DND-41 (cell line): ENCODE measurements around the gene HOXA5.

ENCODE experiments used
- ATAC-seq: fragments of 200-7000 bp; cut with Tn5 transposase; 3 replicates; pipeline ENCODE4 v1.9.1; 2021; ENCODE audit warnings: low read depth; ENCODE audit not compliant: insufficient read depth
- DNase-seq: peaks from one replicate; pipeline ENCODE4 v3.0.0-alpha.2; 2020
- H2AFZ ChIP-seq: 2 replicates; pipeline ENCODE4 v1.6.0; 2012; ENCODE audit warnings: low read depth, low read length
- H3K27ac ChIP-seq: 2 replicates; pipeline ENCODE4 v1.5.1; 2012; ENCODE audit warnings: low read length, inconsistent platforms
- H3K27me3 ChIP-seq: fragments of 200-600 bp; sonication (generic); 2 replicates; pipeline ENCODE4 v1.6.0; 2012; ENCODE audit warnings: low read length, mild to moderate bottlenecking, inconsistent platforms; ENCODE audit not compliant: insufficient read depth, poor library complexity
- H3K36me3 ChIP-seq: 2 replicates; pipeline ENCODE4 v1.5.1; 2012; ENCODE audit warnings: low read length, inconsistent platforms; ENCODE audit not compliant: insufficient read depth
- H3K4me1 ChIP-seq: 2 replicates; pipeline ENCODE4 v1.5.1; 2012; ENCODE audit warnings: mild to moderate bottlenecking, low read length; ENCODE audit not compliant: insufficient read depth
- H3K4me2 ChIP-seq: 2 replicates; pipeline ENCODE4 v1.6.0; 2012; ENCODE audit warnings: mild to moderate bottlenecking, moderate library complexity, low read length, inconsistent platforms; ENCODE audit not compliant: insufficient read depth
- H3K4me3 ChIP-seq, 2 experiments: fragments of 200-600 bp in 1 of 2; shearing (Covaris generic) in 1 of 2; 2 replicates each; pipeline ENCODE4 v1.5.1; 2012 to 2016; ENCODE audit warnings: inconsistent platforms in 2 of 2, low read length in 2 of 2, mild to moderate bottlenecking in 2 of 2, low read depth in 1 of 2, moderate library complexity in 1 of 2
- H3K79me2 ChIP-seq: 2 replicates; pipeline ENCODE4 v1.6.0; 2012; ENCODE audit warnings: low read length, inconsistent platforms; ENCODE audit not compliant: insufficient read depth
- H3K9ac ChIP-seq: 2 replicates; pipeline ENCODE4 v1.6.0; 2012; ENCODE audit warnings: low read depth, mild to moderate bottlenecking, inconsistent platforms, low read length, moderate library complexity
- H3K9me3 ChIP-seq: 2 replicates; pipeline ENCODE4 v1.5.1; 2012; ENCODE audit warnings: low read length, moderate library complexity, mild to moderate bottlenecking, inconsistent platforms; ENCODE audit not compliant: insufficient read depth, severe bottlenecking
- H4K20me1 ChIP-seq: 2 replicates; pipeline ENCODE4 v1.6.0; 2012; ENCODE audit warnings: low read length; ENCODE audit not compliant: insufficient read depth
- EZH2 ChIP-seq: IDR thresholded peaks from 3 replicates; pipeline ENCODE4 v1.6.1; 2012; ENCODE audit warnings: borderline replicate concordance, low read depth, mild to moderate bottlenecking, moderate library complexity, low read length, inconsistent platforms; ENCODE audit not compliant: severe bottlenecking
- TF ChIP-seq, protein P1 (sequence below): IDR thresholded peaks from 2 replicates; pipeline ENCODE4 v1.5.1; 2012; ENCODE audit warnings: borderline replicate concordance, low read length, moderate library complexity, mild to moderate bottlenecking; ENCODE audit not compliant: poor library complexity, severe bottlenecking; ENCODE audit errors: extremely low read depth

HOXA5 gene

GRCh38 chr7:27179030-27179429, 35.5 kb upstream of the HOXA5 start:
- Histone ChIP-seq H3K4me1 (no peaks in the 10 kb centered on the region), H3K4me2 (no peak overlapping the region), H3K4me3 (no peak overlapping the region), H2AFZ (no peak overlapping the region), H3K27ac (no peak overlapping the region), H4K20me1 (no peaks in the 10 kb centered on the region), H3K9ac (no peak overlapping the region), H3K36me3 (no peaks in the 10 kb centered on the region), H3K9me3 (no peaks in the 10 kb centered on the region), H3K27me3 (peaks cover 3% of the 10 kb centered on the region), H3K79me2 (no peaks in the 10 kb centered on the region)
- ATAC-seq (no peak), DNase-seq (no peak)
- TF ChIP-seq, protein P1, sequence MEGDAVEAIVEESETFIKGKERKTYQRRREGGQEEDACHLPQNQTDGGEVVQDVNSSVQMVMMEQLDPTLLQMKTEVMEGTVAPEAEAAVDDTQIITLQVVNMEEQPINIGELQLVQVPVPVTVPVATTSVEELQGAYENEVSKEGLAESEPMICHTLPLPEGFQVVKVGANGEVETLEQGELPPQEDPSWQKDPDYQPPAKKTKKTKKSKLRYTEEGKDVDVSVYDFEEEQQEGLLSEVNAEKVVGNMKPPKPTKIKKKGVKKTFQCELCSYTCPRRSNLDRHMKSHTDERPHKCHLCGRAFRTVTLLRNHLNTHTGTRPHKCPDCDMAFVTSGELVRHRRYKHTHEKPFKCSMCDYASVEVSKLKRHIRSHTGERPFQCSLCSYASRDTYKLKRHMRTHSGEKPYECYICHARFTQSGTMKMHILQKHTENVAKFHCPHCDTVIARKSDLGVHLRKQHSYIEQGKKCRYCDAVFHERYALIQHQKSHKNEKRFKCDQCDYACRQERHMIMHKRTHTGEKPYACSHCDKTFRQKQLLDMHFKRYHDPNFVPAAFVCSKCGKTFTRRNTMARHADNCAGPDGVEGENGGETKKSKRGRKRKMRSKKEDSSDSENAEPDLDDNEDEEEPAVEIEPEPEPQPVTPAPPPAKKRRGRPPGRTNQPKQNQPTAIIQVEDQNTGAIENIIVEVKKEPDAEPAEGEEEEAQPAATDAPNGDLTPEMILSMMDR = no peak
- no peak for TF ChIP-seq EZH2

GRCh38 chr7:27178366-27178765, 34.9 kb upstream of the HOXA5 start:
- H3K36me3 ChIP-seq = no peaks in the 10 kb centered on the region
- no peak overlapping the region for H3K4me3 ChIP-seq
- no peaks in the 10 kb centered on the region for H3K9me3 ChIP-seq
- H3K9ac ChIP-seq = no peak overlapping the region
- H4K20me1 ChIP-seq = no peaks in the 10 kb centered on the region
- no peak for TF ChIP-seq EZH2
- TF ChIP-seq, protein P1 = no peak
- no peaks in the 10 kb centered on the region for H3K4me1 ChIP-seq
- DNase-seq (no peak), ATAC-seq (no peak)
- no peak overlapping the region for H3K4me2 ChIP-seq
- no peak overlapping the region for H3K27ac ChIP-seq
- H2AFZ ChIP-seq = no peak overlapping the region
- H3K27me3 ChIP-seq = peaks cover 3% of the 10 kb centered on the region
- no peaks in the 10 kb centered on the region for H3K79me2 ChIP-seq

DNA sequence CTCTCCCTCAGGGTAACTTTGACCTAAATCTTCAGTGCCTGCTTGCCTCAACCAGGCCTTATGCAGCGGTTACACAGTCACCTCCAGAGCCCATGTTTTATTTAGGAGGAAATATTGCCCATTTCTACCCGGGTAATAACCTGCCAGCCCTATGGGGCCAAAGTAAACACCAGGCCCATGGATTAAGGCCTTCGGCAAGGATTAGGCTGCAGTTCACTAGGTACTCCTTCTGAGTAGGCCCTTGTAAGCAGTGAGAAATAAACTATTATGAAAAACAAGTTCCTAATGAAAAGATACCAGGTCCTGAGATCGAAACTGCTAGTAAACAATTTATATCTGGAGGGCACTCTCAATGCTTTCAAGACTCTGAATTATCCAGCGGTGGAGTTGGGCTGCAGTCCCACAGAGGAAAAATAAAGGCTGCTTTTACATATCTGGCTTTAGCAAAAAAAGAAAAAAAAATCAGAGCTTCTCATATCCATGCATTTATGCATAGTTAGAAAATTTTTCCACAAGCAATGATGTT, 34.4 kb upstream of the HOXA5 start:
- no peak overlapping the region for H3K9ac ChIP-seq
- H3K36me3 ChIP-seq = no peaks in the 10 kb centered on the region
- H3K9me3 ChIP-seq = no peaks in the 10 kb centered on the region
- ATAC-seq = no peak
- H4K20me1 ChIP-seq = no peaks in the 10 kb centered on the region
- peaks cover 3% of the 10 kb centered on the region for H3K27me3 ChIP-seq
- no peak overlapping the region for H3K4me3 ChIP-seq
- DNase-seq = no peak
- H3K27ac ChIP-seq = no peak overlapping the region
- no peak for TF ChIP-seq EZH2
- TF ChIP-seq, protein P1 = no peak
- H3K4me2 ChIP-seq = no peak overlapping the region
- H3K4me1 ChIP-seq = no peaks in the 10 kb centered on the region
- no peak overlapping the region for H2AFZ ChIP-seq
- H3K79me2 ChIP-seq = no peaks in the 10 kb centered on the region
